DMS153 treated with DMSO at 0.1 percent for 48 hours (cell line): Measurements from ENCODE around the gene CYP4F22.
"Not testable (repeated sequence)": the region's sequence is repeated elsewhere in the genome, so short reads cannot be mapped to it uniquely, and the experiment has no call there.

ENCODE experiments used
- DNase-seq: peaks from one replicate; lab custom pipeline; 2025; ENCODE audit not compliant: unreplicated experiment; lab: John Stamatoyannopoulos, UW

Gene CYP4F22

GRCh38 chr19:15488489-15489226 lies 19.7 kb upstream of the CYP4F22 start:
- no peak for DNase-seq

GRCh38 chr19:15495151-15495550 lies 13.2 kb upstream of the CYP4F22 start:
- no peak for DNase-seq

- DNase-seq = no peak
Observed at GRCh38 chr19:15498156-15498858, 10.0 kb upstream of the CYP4F22 start.

GRCh38 chr19:15498910-15499309 lies 9.4 kb upstream of the CYP4F22 start:
- no peak for DNase-seq

GRCh38 chr19:15501596-15501995 lies 6.7 kb upstream of the CYP4F22 start:
- DNase-seq = no peak

- no peak for DNase-seq
Observed at GRCh38 chr19:15502264-15502663, 6.1 kb upstream of the CYP4F22 start.

- no peak for DNase-seq
Observed at GRCh38 chr19:15506074-15506571, 2.2 kb upstream of the CYP4F22 start.

- DNase-seq = no peak
Observed at GRCh38 chr19:15507068-15508034, 974 bp upstream of the CYP4F22 start.

GRCh38 chr19:15511671-15512424 lies 3.5 kb downstream of the CYP4F22 start:
- DNase-seq = no peak

GRCh38 chr19:15515227-15515625 lies 6.9 kb downstream of the CYP4F22 start:
- not testable (repeated sequence) for DNase-seq

- DNase-seq = no peak
Observed at GRCh38 chr19:15516363-15516762, 8.0 kb downstream of the CYP4F22 start.

GRCh38 chr19:15517778-15518177 lies 9.5 kb downstream of the CYP4F22 start:
- no peak for DNase-seq

GRCh38 chr19:15519433-15519976 lies 11.2 kb downstream of the CYP4F22 start:
- DNase-seq = no peak

- DNase-seq = no peak
Observed at GRCh38 chr19:15524781-15525180, 16.5 kb downstream of the CYP4F22 start.

- no peak for DNase-seq
Observed at GRCh38 chr19:15525291-15525690, 17.0 kb downstream of the CYP4F22 start.

- no peak for DNase-seq
Observed at GRCh38 chr19:15526408-15526807, 18.1 kb downstream of the CYP4F22 start.

GRCh38 chr19:15527705-15528104 lies 19.4 kb downstream of the CYP4F22 start:
- no peak for DNase-seq

GRCh38 chr19:15529774-15530372 lies 21.5 kb downstream of the CYP4F22 start:
- DNase-seq = no peak

GRCh38 chr19:15532779-15533521 lies 24.6 kb downstream of the CYP4F22 start:
- DNase-seq = no peak
